GM19023 (cell line): Measurements from ENCODE around the gene AP2S1.
"Not testable (repeated sequence)": the region's sequence is repeated elsewhere in the genome, so short reads cannot be mapped to it uniquely, and the experiment has no call there.

Source experiments
- ATAC-seq: cut with Tn5 transposase; IDR thresholded peaks from one replicate; pipeline ENCODE4 v1.9.1; 2021; ENCODE audit warnings: mild to moderate bottlenecking, moderate library complexity; ENCODE audit not compliant: unreplicated experiment

Gene AP2S1

GRCh38 chr19:46809534-46810272, 40.9 kb downstream of the AP2S1 start:
- ATAC-seq, result no peak

GRCh38 chr19:46806656-46807055, 44.0 kb downstream of the AP2S1 start:
- ATAC-seq, result no peak

GRCh38 chr19:46804432-46804831, 46.2 kb downstream of the AP2S1 start:
- not testable (repeated sequence) for ATAC-seq

GRCh38 chr19:46803555-46803954, 47.1 kb downstream of the AP2S1 start:
- no peak for ATAC-seq

- no peak for ATAC-seq
These were observed 48.5 kb downstream of the AP2S1 start for GRCh38 chr19:46802152-46802551.

- no peak for ATAC-seq
These were observed 51.9 kb downstream of the AP2S1 start for GRCh38 chr19:46798713-46799112.

- no peak for ATAC-seq
These were observed 52.8 kb downstream of the AP2S1 start for GRCh38 chr19:46797881-46798280.

GRCh38 chr19:46791944-46792343, 58.7 kb downstream of the AP2S1 start:
- no peak for ATAC-seq

- no peak for ATAC-seq
These were observed 61.3 kb downstream of the AP2S1 start for GRCh38 chr19:46789371-46789770.

- no peak for ATAC-seq
These were observed 61.7 kb downstream of the AP2S1 start for GRCh38 chr19:46788968-46789338.

GRCh38 chr19:46788262-46788967, 62.2 kb downstream of the AP2S1 start, which contains the start of gene SLC1A5:
Gene SLC1A5 (minus strand): TSS chr19:46788594. CDS start chr19:46787965, 629 bp downstream.
- ATAC-seq, result peak; percentile 59
